Activated CD4-positive, alpha-beta T cell treated with anti-CD3 and anti-CD28 coated beads, Interleukin-2, amount 50 U/mL, for 24 hours (primary cell): ENCODE measurements around the gene PCSK6.

Experiments
- DNase-seq, 2 donors: peaks; one replicate each; pipeline ENCODE4 v3.0.0-alpha.2; 2020; ENCODE audit warnings: low read depth in 1 of 2, low spot score in 1 of 2

Gene PCSK6

DNA sequence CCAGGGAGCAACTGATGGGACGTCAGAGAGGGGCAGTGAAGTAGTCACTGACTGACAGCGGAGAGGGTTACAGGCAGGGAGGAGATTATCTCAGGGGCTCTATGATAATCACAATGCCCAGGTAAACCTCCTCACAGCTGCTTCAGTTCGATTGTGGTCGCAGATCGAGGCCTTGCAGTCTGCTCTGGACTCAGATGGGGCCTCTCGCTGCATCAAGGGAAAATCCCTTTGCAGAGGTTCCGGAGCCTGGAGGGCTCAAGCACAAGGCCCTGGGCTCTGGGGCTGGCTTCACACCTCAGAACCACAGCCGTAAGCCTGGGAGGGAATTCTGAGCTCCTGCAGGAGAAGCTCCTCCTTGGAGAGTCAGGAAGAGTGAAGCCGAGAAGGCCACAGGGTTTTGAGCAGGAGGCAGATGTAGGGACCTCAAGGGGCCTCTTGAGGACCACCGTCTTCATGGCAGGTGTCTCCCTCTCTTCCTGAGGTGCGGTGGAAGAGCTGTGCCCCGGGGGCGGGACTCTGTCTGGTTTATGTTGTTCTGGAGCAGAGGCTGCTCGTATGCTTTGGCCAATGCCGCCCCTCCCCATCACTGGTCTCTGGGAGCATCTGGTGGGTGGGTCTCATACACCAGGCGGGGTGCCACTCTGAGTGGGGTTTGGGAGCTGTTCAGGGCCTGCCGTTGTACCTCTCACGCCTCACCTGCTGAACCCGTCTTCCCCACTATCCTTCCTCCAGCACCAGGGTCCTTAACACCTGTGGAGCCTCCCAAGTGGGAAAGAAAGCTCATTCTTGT, 175.0 kb downstream of the PCSK6 start:
- DNase-seq = no peak

DNA sequence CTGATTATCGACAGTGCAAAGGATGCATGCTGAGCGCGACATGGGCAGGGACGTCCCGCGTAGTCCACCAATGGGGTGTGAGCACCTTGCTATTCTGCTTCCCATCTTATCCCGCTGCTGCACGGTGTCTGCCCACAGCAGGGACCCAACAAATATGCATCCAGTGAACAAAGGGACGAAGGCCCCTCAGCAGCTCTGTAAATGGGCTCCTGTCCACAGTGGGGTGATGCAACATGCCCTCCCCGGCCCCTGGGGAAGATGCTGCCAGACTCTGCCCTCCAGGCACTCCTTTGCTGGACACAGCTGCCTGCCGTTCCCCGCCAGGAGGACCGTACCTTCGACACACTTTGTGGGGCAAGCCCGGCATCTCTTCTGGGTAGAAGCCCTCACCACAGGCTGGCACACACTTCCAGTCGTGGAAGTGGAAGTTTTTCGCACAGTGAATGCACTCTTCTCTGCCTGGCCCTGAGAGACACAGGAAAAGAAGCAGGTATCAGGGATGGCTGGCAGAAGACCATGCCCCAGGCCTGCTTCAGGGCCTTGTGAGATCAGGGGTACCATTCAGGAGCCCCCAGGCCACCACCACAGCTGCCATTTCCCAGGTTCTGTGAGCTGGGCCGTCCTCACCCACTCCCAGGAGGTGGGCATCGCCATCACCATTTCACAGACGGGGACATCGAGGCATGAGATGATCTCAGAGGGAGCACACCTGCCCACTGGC, 176.3 kb downstream of the PCSK6 start:
- no peak for DNase-seq

GRCh38 chr15:101310508-101310907, 179.0 kb downstream of the PCSK6 start:
- DNase-seq = no peak

- DNase-seq = no peak
These were observed 179.4 kb downstream of the PCSK6 start for GRCh38 chr15:101310161-101310480.

DNA sequence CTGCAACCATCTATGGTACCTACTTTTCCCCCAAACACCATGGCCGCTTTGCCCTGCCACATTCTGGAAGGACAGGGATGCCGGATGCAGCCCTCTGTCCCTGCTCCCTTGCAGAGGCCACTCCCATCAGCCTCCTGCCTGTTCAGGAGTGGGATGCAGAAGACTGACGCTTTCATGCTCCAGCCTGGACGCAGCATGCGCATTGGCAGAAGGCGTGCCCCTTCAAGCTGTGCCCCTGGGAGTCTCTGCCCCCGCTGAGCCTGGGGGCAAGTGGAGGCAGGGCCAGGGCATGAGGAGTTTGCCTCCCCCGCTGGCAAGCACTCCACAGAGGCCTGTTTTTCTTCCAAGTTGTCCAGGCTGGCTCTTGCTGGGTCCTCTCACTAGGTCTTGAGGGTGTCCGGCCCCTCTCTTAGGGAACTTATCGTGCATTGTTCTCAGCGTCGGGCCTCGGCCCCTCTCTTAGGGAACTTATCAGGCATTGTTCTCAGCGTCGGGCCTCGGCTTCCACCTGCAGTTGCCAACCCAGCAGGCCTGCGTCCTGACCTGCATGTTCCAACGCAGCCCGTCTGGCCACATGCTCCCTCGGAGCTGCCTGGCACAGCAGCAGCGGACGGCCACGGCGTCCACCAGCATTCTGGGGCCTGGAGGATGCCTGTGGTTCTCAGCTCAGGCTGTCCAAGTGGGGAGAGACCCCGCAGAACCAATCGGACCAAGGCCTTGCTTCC, 179.9 kb downstream of the PCSK6 start:
- DNase-seq = no peak

DNA sequence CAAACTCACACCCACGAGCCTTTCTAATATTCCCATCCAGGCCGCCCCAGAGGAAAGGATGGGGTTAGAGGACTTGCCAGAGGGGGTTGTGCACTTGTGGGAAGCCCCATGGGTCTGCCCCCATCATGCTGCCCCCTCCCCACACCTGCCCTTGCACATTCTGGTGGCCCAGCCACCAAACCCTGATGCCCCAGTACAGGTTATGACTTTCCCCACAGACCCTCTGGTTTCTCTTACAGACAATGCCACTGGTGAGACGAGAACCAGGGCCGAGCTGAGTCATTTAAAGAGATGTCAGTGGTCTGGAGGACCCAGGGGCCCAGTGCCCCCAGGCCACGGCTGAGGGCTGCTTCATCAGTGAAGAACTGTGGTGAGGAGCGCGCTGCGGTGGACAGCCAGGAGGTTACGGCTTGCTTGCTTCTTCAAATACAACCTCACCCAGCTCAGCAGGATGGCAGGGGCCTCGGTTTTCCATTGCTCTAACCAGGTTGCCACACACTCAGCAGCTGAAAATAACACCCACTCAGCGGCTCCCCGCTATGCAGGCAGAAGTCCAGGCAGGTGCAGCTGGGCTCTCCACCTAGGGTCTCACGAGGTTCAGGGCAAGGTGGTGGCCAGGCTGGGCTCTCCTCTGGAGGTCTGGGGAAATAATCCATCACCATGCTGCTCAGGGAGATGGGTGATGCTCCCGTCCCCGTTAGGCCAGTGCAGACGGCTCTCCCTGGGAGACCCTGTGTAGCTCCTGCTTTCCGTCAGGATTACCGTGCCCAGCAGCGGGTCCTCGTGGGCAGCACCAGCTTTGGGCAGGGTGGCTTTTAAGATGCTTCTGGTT, 180.7 kb downstream of the PCSK6 start:
- no peak for DNase-seq

DNA sequence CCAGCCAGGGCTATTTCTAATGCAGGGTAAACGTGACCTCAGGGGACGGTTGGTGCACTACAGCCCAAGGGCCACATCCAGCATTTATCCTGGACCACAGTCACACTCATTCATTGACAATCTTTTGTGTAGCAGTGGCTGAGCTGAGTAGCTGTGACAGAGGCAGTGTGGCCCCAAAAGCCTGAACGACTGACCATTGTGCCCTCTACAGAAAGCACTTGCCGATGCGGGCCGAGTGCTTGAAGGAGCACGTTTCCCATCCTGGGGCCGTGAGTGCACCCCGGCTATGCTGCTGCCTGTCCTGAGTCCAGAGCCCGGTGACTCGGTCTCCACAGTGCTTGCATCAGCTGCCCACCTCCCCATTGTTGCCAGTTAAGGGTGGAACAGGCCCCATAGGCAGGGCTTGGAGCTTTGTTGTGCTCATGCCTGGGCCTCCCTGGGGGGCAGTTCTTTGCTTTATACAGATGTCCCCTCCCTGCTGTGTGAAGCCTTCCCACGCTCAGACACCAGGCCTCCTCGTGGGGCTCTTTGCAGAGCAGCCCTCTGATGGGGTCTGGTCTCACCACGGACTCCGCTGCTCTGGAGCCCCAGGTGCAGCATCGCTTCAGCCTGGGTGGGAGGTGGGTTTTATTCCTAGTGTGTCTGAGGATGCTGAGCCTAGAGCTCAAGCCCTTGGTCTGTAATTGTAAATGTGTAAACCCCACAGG, 181.5 kb downstream of the PCSK6 start:
- DNase-seq = no peak

GRCh38 chr15:101307048-101307896, 182.2 kb downstream of the PCSK6 start:
- DNase-seq = no peak

DNA sequence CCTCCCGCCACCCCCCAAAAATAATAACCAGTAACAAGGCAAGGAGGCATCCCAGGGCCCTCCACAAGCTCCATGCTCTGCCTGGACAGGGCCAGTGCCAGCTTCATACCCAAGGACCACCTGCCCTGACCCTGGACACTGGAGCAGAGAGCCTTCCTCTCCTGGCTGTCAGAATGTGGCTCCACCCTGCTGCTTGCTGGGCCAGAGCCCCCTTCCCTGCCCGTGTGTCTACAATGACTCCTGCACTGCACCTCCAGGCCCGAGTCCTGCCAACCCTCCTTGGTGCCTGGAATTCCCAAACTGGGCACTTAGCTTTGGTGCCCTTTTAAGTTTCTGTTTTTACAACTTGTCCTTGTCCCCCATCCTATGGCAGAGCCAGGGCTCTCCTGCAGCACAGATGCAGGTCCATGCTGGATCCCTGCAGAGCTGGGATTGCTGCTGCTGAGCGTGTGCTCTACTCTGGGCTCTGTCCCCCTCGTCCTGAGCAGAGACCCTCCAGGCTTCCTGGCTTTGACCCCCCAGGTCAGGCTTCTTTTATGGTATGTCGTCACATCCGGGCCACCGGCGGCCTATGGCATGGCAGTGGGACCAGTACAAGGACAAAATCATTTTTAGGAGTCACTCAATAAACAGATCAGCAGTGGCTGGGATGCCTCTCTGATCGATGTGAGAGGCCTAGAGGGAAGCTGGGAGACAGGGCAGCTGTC, 183.0 kb downstream of the PCSK6 start:
- DNase-seq = no peak

GRCh38 chr15:101305820-101306255, 183.7 kb downstream of the PCSK6 start:
- no peak for DNase-seq

GRCh38 chr15:101303408-101303807, 186.1 kb downstream of the PCSK6 start:
- no peak for DNase-seq

DNA sequence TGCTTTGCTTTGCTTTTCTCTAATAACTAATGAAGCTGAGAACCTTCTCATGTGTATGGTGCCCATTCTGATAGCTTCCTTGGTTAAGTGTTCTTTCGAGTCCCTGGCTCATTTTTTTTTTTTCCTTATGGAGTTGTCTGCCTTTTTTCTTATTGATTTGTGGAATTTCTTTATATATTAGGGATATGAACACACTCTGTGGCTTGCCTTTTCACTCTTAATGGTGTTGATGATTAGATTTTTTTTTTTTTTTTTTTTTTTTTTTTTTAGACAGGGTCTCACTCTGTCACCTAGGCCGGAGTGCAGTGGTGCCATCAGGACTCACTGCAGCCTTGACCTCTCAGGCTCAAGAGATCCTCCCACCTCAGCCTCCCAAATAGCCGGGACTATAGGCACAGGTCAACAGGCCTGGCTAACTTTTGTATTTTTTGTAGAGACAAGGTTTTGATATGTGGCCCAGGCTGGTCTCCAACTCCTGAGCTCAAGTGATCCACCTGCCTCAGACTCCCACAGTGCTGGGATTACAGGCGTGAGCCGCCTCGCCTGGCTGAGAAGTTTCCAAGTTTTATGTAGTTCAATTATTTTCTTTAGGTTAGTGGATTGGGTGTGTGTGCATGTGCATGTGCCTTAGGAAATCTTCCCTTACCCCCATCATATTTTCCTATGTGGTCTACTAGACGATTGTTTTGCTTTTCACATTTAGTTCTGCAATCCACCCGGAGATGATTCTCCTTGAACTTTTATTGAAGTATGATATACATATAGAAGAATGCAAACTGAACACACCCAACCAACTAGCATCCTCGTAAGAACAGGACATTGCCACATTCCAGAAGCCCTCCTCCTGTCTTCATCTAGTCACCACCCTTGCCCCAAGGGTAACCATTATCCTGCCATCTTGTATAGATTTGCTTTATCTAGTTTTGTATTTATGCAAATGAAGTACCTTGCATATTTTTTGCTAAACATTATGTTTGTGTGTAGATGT, 192.8 kb downstream of the PCSK6 start:
- DNase-seq = no peak

- DNase-seq = no peak
These were observed 193.8 kb downstream of the PCSK6 start for GRCh38 chr15:101295607-101296161.

DNA sequence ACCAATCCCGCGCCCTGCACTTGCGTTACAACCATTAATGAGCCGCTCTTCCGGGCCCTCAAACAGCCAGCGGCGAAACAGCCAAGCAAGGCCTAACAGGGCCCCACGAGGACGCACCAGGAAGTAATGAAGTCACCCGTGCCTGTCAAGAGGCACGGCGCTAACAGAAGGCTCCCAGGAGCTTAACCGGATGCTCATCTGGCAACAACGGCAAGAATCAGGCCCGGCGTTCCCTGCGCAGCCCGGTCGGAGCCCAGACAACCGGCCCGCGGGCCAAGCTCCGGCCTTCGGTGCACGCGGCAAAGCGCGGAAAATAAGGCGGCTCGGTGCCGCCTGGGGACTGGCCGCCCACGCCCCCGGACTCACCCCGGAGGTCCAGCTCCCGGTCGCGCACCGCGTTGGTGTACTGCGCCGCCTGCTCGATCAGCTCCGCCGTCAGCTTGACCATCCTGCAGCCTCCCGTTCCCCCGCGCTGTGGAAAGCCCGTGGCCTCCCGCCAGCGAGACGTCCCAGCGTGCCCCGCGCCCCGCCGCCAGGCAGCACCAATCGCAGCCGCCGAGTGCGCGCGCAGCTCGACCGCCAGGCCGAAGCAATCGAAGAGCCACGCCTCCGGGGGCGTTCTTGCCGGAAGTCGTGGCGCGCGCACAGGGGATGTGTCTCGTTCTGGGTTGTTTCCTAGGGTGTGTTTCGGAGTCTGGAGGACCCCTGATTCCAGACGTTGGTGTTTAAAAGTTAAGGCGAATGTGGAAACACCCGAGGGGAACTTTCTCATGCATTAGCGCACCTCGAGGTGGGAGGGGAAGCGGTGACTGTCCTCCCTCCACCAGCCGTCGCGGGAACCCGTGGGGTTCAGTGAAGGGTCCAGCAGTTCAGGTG, 194.5 kb downstream of the PCSK6 start, which contains the start of gene SNRPA1:
Gene SNRPA1 (minus strand): TSS at position 518 of the 876 bp plus-strand sequence. CDS start 70 bp downstream, at position 448.
- peak; percentile 95 to 96 for DNase-seq

DNA sequence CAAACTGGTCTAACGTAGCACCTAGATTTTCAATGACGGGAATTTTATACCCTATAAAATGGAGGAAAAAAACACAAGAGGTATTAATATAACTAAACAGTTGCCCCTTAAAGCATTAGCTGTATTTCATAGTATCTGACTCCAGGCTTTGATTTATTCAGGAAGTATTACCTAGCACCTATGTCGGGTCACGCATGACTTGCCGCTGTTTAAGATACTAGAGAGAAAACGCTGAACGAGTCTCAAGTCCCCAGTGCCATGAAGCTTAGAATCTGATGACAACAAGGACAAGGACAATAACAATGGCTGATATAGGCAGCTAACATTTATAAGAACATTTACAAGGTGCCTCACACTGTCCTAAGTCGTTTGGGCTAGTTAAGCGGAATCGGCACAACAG, 196.4 kb downstream of the PCSK6 start:
- no peak for DNase-seq

- no peak for DNase-seq
These were observed 200.5 kb downstream of the PCSK6 start for GRCh38 chr15:101288905-101289513.
